ENCODE results near the gene ZNF217. TPM values are rescaled to one million over a fixed set of nuclear protein-coding genes. Genes with fewer than 3 reads are reported as not detected.
"Not testable (repeated sequence)": the region's sequence is repeated elsewhere in the genome, so short reads cannot be mapped to it uniquely, and the experiment has no call there.

ZNF217 gene
- total and polyA plus RNA-seq, 2 of the 8 experiments (the other 6 are each of a cell fraction or from before 2014, with no cell fraction given), result 15.3 to 87.9 TPM

GRCh38 chr20:53624927-53625250 lies 31.2 kb upstream of the ZNF217 start:
- CTCF ChIA-PET (ENCODE audit: partially characterized antibody), result interaction anchor here (0.6 to 2.0 kb wide), 4 partner anchors 10 to 214 kb away, joined by 3 to 5 read pairs (median 4); no protein-coding TSS in a partner anchor
- 71% methylated on average over 7 of the region's 7 CpGs; no CpG with 5 or more reads in 1 of the 2 experiments for WGBS, 2 experiments (ENCODE audit: extremely low coverage in 1 of 2, insufficient coverage in 1 of 2, insufficient read length in 1 of 2, insufficient replicate concordance in 2 of 2, low coverage in 1 of 2, low lambda C conversion rate in 2 of 2, missing lambda C conversion rate in 1 of 2)

More at GRCh38 chr20:53624927-53625250, 31.2 kb upstream of the ZNF217 start:
- not testable (repeated sequence) for H2BK15ac ChIP-seq (ENCODE audit: low read length); H3K27me3 ChIP-seq (replicated peaks in 1 of 4; ENCODE audit: control insufficient read depth in 3 of 4, extremely low read depth in 1 of 4, insufficient read depth in 3 of 4, low read length in 3 of 4); H2BK5ac ChIP-seq (ENCODE audit: low read depth, low read length); H2BK12ac ChIP-seq (ENCODE audit: low read depth, low read length); H4K5ac ChIP-seq (ENCODE audit: insufficient read length, low read depth, low read length); H4K8ac ChIP-seq (ENCODE audit: extremely low read depth, insufficient read depth, low read length); H3K18ac ChIP-seq (ENCODE audit: extremely low read depth, low read length); H3K9ac ChIP-seq (replicated peaks in 1 of 4; ENCODE audit: extremely low read depth in 1 of 4, low read depth in 3 of 4, low read length in 3 of 4); H2AFZ ChIP-seq (ENCODE audit: low read length); H3K14ac ChIP-seq (ENCODE audit: insufficient read length); H3K23me2 ChIP-seq (ENCODE audit: low read depth, low read length); H2BK20ac ChIP-seq (ENCODE audit: low read length); H3K36me3 ChIP-seq (ENCODE audit: control insufficient read depth in 2 of 4, insufficient read depth in 4 of 4, low read length in 3 of 4); H2AK5ac ChIP-seq (ENCODE audit: low read depth, low read length); H3K27ac ChIP-seq (ENCODE audit: low read depth, low read length); H4K91ac ChIP-seq (replicated peaks; ENCODE audit: insufficient read length, low read length); FAIRE-seq; H3K79me2 ChIP-seq (ENCODE audit: control insufficient read depth in 1 of 2, insufficient read depth in 2 of 2, low read length in 2 of 2); H2BK120ac ChIP-seq (replicated peaks; ENCODE audit: low read depth, low read length); H3K23ac ChIP-seq (ENCODE audit: insufficient read length); H3K4me2 ChIP-seq (ENCODE audit: insufficient read depth in 1 of 2, low read depth in 2 of 2, low read length in 2 of 2); H3K9me3 ChIP-seq (ENCODE audit: insufficient read depth in 2 of 2, low read depth in 1 of 2, low read length in 1 of 2); H3K4me3 ChIP-seq (ENCODE audit: extremely low read depth in 1 of 4, insufficient read depth in 2 of 4, low read depth in 3 of 4, low read length in 4 of 4); DNase-seq (ENCODE audit: low read depth in 1 of 2, low spot score in 2 of 2); H4K20me1 ChIP-seq (replicated peaks in 1 of 2; ENCODE audit: control insufficient read depth in 1 of 2, insufficient read depth in 2 of 2, low read length in 2 of 2); H3K4ac ChIP-seq (replicated peaks; ENCODE audit: insufficient read length, low read depth, low read length); H3K56ac ChIP-seq (replicated peaks; ENCODE audit: insufficient read length, low read depth, low read length); H3K79me1 ChIP-seq (ENCODE audit: low read depth, low read length)
- POLR2A ChIA-PET (ENCODE audit: partially characterized antibody), result interaction anchor here (1.9 kb wide), 1 partner anchor 31 kb away, joined by 5 read pairs; the partner anchor contains the start of gene ZNF217
- H3K4me1 ChIP-seq (replicated peaks in 1 of 4; ENCODE audit: control insufficient read depth in 3 of 4, insufficient read depth in 4 of 4, low read length in 3 of 4), result peaks cover 4 to 11% (median 9%) of the 10 kb centered on the region in 4 experiments; a peak in 5 of 7 replicates

All from H1 (cell line).